Measurements from ENCODE around the gene IFIT5.

Gene IFIT5

DNA sequence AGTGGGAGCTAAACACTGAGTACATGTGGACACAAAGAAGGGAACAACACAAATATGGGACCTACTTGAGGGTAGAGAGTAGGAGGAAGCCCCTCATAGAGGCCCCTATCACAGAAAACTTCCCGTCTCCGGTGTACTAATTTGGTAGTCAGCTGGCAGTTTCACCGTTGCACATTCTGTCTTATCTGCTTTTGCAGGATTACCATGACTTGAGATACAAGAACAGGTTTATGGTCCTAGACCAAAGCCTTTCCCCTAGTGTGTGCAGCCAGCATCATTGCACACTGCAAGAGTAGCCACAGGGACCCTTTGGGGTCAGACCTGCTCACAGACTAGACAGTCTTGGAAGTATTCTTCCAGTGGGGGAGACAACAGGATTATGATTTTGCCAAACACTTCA, 42.4 kb upstream of the IFIT5 start:
- TF ChIP-seq POLR2A (IDR thresholded peaks at IDR 0.05; ENCODE audit: extremely low read depth, insufficient read length), result no peak
- TF ChIP-seq, protein P1, sequence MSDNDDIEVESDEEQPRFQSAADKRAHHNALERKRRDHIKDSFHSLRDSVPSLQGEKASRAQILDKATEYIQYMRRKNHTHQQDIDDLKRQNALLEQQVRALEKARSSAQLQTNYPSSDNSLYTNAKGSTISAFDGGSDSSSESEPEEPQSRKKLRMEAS (IDR thresholded peaks at IDR 0.05; ENCODE audit: low read depth, low read length), result no peak
- TF ChIP-seq MYC (IDR thresholded peaks at IDR 0.05; ENCODE audit: low read depth, low read length), result no peak
- TF ChIP-seq, protein P2, sequence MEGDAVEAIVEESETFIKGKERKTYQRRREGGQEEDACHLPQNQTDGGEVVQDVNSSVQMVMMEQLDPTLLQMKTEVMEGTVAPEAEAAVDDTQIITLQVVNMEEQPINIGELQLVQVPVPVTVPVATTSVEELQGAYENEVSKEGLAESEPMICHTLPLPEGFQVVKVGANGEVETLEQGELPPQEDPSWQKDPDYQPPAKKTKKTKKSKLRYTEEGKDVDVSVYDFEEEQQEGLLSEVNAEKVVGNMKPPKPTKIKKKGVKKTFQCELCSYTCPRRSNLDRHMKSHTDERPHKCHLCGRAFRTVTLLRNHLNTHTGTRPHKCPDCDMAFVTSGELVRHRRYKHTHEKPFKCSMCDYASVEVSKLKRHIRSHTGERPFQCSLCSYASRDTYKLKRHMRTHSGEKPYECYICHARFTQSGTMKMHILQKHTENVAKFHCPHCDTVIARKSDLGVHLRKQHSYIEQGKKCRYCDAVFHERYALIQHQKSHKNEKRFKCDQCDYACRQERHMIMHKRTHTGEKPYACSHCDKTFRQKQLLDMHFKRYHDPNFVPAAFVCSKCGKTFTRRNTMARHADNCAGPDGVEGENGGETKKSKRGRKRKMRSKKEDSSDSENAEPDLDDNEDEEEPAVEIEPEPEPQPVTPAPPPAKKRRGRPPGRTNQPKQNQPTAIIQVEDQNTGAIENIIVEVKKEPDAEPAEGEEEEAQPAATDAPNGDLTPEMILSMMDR (IDR thresholded peaks at IDR 0.05; ENCODE audit: low read depth, low read length), result no peak
- no peak for DNase-seq (ENCODE audit: low read depth)
- H3K4me3 ChIP-seq (ENCODE audit: low read depth, low read length), result no peak overlapping the region

DNA sequence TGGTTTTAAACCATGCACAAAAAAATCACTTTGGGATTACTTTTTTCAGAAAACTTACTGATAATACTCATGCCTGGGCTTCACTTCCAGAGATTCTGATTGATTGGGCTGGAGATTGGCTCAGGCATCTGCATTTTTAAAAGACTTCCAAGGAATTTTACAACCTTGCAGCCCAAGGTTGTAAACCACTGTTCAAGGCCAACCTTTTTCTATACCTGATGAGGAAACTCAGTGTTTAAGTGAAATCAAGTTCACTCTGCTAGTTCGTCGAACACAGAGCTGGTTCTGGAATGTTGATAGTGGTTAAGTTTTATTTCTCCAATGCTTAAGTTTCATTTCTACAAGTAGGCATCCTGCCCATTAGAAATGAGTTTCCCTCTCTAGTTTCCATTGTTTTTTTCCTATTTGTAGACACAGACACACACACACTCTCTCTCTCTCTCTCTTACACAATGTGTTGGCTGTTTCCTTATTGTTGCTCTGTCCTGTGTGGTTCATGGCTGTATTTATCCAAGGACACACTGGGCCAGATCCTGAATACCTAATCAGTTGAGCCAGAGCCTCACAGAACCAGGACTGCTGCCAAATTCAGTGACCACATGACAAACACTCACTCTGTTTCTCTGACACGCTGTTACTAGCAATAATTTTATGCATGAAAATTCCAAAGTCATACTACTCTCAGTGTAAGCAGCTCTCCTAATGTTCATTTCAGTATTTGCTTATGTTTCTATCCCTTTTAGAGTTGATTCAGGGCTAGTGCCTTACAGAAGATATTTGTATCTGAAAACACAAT, 40.3 kb upstream of the IFIT5 start:
- no peak overlapping the region for H3K4me3 ChIP-seq (ENCODE audit: low read depth, low read length)
- TF ChIP-seq MYC (IDR thresholded peaks at IDR 0.05; ENCODE audit: low read depth, low read length) (no peak), POLR2A (IDR thresholded peaks at IDR 0.05; ENCODE audit: extremely low read depth, insufficient read length) (no peak)
- TF ChIP-seq, protein P2 (IDR thresholded peaks at IDR 0.05; ENCODE audit: low read depth, low read length), result no peak
- TF ChIP-seq, protein P1 (IDR thresholded peaks at IDR 0.05; ENCODE audit: low read depth, low read length), result no peak
- no peak for DNase-seq (ENCODE audit: low read depth)

DNA sequence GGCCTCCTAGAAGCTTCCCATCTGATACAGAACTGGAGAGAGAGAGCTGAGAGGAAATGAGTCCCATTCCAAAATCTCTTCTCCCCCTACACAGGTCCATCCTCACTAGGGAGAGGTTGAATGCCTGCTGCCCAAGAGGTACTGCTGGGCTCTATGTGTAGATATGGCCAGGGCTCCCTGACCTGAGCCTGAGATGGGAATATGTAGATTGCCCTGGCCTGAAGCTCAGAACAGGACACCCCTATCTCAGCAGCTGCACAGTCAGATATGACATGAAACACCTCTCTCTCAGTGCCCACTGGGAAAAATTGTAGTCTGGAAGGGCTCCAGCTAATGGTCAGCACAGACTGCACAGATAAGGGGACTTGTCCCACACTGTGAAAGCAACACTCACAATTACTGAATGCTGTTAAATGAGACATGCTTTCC, 39.6 kb upstream of the IFIT5 start:
- no peak for TF ChIP-seq POLR2A (IDR thresholded peaks at IDR 0.05; ENCODE audit: extremely low read depth, insufficient read length)
- TF ChIP-seq, protein P1 (IDR thresholded peaks at IDR 0.05; ENCODE audit: low read depth, low read length), result no peak
- no peak for TF ChIP-seq MYC (IDR thresholded peaks at IDR 0.05; ENCODE audit: low read depth, low read length)
- TF ChIP-seq, protein P2 (IDR thresholded peaks at IDR 0.05; ENCODE audit: low read depth, low read length), result no peak
- no peak overlapping the region for H3K4me3 ChIP-seq (ENCODE audit: low read depth, low read length)
- DNase-seq (ENCODE audit: low read depth), result no peak

DNA sequence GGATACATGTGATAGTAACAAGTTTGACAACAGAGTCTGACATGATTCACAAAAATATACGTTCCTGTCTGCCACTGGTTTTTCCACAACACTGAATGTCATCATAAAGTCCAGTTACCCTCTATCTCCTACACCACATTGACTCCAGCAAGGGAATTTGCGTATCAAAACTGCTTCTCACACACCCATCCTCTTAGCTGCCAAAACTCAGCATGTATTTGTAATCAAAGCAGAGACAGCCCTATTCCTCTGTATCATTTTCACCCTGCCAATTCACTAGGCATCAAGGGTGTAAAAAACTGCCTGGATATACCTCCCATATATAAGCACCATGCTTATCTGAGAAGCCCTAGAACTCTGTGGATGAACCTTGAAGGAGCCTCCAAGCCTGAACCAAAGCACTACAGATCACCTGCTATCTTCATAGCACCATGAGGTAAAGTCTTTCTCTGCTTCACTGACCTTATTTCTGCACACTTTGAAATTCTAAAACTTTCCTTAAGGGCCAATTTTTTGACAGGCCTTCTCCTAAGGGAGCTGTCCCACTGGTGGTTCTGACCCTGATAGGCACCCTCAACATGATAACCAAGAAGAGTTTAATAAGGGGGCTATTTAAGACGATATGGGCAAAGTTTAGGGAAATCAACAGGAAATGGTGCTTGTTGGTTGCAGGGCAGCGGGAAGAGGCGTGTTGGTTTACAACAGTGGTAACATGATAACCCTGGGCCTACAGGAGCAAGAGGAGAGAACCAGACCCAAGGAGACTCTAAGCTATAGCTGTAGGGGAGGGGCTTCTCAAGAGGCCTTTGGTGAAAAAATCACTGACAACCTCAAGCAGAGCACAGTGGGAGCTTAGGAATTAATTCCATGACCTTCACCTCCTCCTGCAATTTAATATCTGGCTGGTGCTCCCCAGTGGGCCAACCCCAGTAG, 36.4 kb upstream of the IFIT5 start, which contains the start of gene IFIT1B:
IFIT1B (plus strand) TSS at position 352 of the 933 bp plus-strand sequence; CDS start at position 432, 80 bp downstream.
- DNase-seq (ENCODE audit: low read depth), result no peak
- TF ChIP-seq, protein P2 (IDR thresholded peaks at IDR 0.05; ENCODE audit: low read depth, low read length), result no peak
- TF ChIP-seq, protein P1 (IDR thresholded peaks at IDR 0.05; ENCODE audit: low read depth, low read length), result no peak
- no peak for TF ChIP-seq POLR2A (IDR thresholded peaks at IDR 0.05; ENCODE audit: extremely low read depth, insufficient read length)
- no peak for TF ChIP-seq MYC (IDR thresholded peaks at IDR 0.05; ENCODE audit: low read depth, low read length)
- no peak within 1 kb of the TSS for H3K4me3 ChIP-seq (ENCODE audit: low read depth, low read length)

DNA sequence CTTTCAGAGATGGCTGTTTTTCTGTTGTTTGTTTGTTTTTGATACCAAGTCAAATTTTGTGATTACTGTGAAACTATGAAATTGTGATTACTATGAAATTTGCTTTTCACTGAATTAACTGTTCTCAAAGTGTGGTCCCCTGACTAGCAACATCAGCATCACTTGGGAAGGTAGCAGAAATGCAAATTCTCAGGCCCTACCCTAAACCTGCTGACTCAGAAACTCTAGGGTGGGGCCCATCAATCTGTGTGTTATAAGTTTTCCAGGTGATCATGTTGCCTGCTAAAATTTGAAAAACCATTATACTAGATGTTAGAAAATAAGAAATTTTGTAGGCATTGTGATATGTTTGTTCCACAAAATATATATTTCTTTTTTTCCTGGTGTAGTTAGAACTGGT, 35.3 kb upstream of the IFIT5 start:
- H3K4me3 ChIP-seq (ENCODE audit: low read depth, low read length), result no peak overlapping the region
- DNase-seq (ENCODE audit: low read depth), result no peak
- TF ChIP-seq, protein P1 (IDR thresholded peaks at IDR 0.05; ENCODE audit: low read depth, low read length), result no peak
- TF ChIP-seq, protein P2 (IDR thresholded peaks at IDR 0.05; ENCODE audit: low read depth, low read length), result no peak
- no peak for TF ChIP-seq MYC (IDR thresholded peaks at IDR 0.05; ENCODE audit: low read depth, low read length)
- no peak for TF ChIP-seq POLR2A (IDR thresholded peaks at IDR 0.05; ENCODE audit: extremely low read depth, insufficient read length)
